LNCaP clone FGC (cell line): ENCODE data around the gene GIMAP1.

ENCODE experiments used
- DNase-seq: peaks from one replicate; pipeline ENCODE4 v3.0.0-alpha.2; 2011; ENCODE audit warnings: low read depth
- H3K4me3 ChIP-seq: 2 replicates; pipeline ENCODE4 v1.5.1; 2011; ENCODE audit warnings: mild to moderate bottlenecking, low read depth, low read length, control low read depth
- TF ChIP-seq, protein P1 (sequence below): IDR thresholded peaks from 2 replicates; pipeline ENCODE4 v1.5.1; 2012; ENCODE audit warnings: mild to moderate bottlenecking; ENCODE audit not compliant: control insufficient read depth, insufficient read depth; ENCODE audit errors: extremely low read depth

The GIMAP1 gene

GRCh38 chr7:150740053-150740452 is 23.6 kb downstream of the GIMAP1 start:
- H3K4me3 ChIP-seq: no peak overlapping the region
- TF ChIP-seq, protein P1, sequence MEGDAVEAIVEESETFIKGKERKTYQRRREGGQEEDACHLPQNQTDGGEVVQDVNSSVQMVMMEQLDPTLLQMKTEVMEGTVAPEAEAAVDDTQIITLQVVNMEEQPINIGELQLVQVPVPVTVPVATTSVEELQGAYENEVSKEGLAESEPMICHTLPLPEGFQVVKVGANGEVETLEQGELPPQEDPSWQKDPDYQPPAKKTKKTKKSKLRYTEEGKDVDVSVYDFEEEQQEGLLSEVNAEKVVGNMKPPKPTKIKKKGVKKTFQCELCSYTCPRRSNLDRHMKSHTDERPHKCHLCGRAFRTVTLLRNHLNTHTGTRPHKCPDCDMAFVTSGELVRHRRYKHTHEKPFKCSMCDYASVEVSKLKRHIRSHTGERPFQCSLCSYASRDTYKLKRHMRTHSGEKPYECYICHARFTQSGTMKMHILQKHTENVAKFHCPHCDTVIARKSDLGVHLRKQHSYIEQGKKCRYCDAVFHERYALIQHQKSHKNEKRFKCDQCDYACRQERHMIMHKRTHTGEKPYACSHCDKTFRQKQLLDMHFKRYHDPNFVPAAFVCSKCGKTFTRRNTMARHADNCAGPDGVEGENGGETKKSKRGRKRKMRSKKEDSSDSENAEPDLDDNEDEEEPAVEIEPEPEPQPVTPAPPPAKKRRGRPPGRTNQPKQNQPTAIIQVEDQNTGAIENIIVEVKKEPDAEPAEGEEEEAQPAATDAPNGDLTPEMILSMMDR: no peak
- no peak for DNase-seq

- TF ChIP-seq, protein P1: no peak
- no peak for DNase-seq
- H3K4me3 ChIP-seq: no peak overlapping the region
These were observed 26.0 kb downstream of the GIMAP1 start for GRCh38 chr7:150742286-150742968.

DNA sequence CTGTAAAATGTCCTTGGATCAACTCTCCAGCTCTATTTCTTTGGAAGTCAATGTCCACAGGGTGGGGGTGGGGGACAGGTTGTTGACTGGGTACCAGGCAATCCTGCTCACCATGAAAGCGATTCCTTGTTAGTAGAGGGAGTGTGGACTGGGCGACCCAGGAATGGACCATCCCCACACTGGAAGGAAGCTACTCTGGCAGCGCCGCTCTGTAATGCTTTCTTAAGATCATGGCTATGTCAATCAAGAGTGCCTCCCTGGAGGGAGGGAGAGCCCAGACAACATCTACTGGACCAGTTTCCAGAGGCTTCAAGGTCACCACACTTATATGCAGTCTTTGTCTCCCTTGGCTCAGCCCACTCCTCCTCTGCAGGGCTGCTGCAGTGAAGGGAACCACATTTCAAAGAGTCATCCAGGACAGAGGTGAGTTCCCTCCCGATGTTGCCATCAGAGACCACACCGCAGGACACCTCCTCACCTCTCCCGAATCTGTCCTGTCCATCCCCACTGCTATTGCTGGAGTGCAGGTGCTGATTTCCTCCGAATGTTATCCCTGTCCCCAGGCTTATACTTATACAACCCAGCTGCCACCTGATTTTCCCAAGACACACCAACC is 27.7 kb downstream of the GIMAP1 start:
- TF ChIP-seq, protein P1: no peak
- no peak for DNase-seq
- no peak overlapping the region for H3K4me3 ChIP-seq

GRCh38 chr7:150745086-150745485 is 28.7 kb downstream of the GIMAP1 start:
- DNase-seq: no peak
- H3K4me3 ChIP-seq: no peak overlapping the region
- TF ChIP-seq, protein P1: no peak

GRCh38 chr7:150745876-150746275 is 29.5 kb downstream of the GIMAP1 start:
- no peak for DNase-seq

DNA sequence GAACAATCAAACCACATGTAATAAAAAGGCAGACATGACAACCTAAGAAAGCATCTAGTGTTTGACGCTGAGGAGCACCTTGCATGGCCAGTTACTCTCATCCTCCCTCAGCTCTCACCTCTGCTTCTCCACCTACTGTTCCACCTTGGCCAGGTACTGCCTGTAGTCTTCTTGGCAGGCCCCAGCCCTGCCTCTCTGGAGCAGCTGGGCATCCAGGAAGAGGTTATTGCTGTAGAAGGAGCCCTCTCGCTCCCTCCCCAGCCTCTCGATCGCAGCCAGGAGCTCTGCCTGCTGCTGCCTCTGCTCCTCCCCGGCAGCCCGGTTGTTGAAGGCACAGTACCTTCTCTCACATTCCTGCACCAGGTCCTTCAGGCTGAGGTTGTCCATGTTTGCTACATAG is 30.5 kb downstream of the GIMAP1 start:
- no peak overlapping the region for H3K4me3 ChIP-seq
- DNase-seq: no peak
- TF ChIP-seq, protein P1: no peak

More at GRCh38 chr7:150745876-150746275, 29.5 kb downstream of the GIMAP1 start:
- TF ChIP-seq, protein P1: no peak
- no peak overlapping the region for H3K4me3 ChIP-seq

DNA sequence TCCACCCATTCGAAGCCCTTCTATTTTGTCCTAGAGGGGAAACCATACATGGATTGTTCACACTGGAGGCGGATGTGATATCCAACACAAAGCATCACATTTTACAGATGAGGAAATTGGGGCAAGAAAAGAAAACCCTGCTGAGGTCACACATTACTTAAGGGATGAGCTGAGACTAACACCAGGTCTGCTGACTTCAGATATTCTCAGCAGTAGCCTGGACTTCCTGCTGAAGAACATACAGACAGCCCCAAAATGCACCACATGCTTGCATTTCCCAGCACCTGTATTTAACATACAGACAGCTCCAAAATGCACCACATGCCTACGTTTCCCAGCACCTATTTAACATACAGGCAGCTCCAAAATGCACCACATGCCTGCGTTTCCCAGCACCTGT is 32.0 kb downstream of the GIMAP1 start:
- TF ChIP-seq, protein P1: no peak
- no peak overlapping the region for H3K4me3 ChIP-seq
- DNase-seq: no peak
